LNCAP (cell line): Measurements from ENCODE around the gene NOL4L.

ENCODE experiments used
- CTCF ChIP-seq: fragments of 450-650 bp; IDR thresholded peaks from 2 replicates; pipeline ENCODE4 v1.5.1; 2017; ENCODE audit warnings: mild to moderate bottlenecking

The NOL4L gene

GRCh38 chr20:32527447-32528055 lies 57.6 kb downstream of the NOL4L start:
- no peak for TF ChIP-seq CTCF

DNA sequence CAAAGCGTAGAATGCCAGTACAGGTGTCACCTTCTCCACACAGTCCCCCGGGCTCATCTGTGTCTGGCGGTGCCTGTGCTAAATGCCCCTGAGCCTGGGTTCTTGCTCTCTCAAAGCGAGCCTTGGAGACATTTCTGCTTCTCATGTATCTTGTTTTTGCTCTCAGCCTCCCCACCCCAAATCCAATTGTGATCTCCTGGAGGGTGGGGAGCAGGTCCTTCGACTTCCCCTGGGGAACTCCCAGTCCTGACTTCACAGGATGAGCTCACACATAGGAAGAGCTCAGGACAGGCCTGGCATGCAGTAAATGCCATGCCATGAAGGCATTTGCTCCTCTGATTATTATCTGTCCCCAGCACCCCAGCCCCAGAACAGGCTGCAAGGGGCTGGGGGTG lies 58.1 kb downstream of the NOL4L start:
- no peak for TF ChIP-seq CTCF

DNA sequence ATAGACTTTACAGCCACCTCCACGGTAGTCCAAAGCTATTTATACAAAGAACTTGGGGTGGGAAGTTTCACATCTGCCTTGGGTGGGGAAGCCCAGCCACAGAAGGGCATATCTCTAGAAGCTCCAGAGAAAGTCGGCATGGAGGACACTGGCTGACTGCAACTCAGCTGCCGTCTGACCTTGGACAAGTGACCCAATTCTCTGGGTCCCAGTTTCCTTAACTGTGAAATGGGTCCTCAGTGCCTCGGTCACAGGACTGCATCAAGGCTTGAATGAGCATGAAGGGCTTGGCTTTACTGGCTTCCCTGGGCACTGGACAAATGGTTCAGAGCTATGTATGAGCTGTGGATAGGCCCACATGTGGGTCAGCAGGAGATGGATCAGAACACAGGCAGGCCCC lies 58.6 kb downstream of the NOL4L start:
- TF ChIP-seq CTCF, result no peak

- TF ChIP-seq CTCF, result no peak
These were observed 59.0 kb downstream of the NOL4L start for GRCh38 chr20:32526125-32526524.

DNA sequence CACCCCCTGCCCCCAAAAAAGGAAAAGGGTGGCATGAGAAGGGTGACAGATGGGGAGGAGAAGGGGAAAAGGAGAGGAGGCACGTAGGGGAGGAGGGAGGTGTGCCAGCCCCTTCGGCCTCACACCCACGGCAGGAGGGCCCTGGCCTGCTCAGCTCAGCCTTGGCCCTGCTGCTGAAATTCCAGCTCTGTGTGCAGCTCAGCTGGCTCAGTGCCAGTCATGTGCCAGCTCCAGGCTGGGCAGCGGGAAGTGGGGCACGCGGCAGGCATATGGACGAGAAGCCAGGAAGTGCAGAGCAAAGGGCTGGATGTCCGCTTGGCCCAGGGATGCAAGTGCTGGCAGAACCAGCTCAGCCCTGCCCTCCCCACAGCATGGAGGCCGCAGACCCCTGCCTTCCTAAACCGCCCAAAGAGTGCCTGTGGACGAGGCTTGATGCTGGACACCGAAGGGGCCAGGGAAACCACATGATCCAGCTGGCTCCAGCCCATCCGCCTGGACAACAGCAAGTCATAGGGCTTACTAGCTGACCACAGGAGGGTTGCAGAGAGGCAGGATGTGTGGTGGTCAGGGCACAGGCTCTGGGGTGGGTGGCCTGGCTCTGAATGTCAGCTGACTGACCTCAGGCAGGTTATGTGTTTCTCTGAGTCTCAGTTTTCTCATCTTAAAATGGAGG lies 60.2 kb downstream of the NOL4L start:
- no peak for TF ChIP-seq CTCF

- no peak for TF ChIP-seq CTCF
These were observed 61.4 kb downstream of the NOL4L start for GRCh38 chr20:32523613-32524213.

- TF ChIP-seq CTCF, result no peak
These were observed 62.1 kb downstream of the NOL4L start for GRCh38 chr20:32522776-32523612.
